GM12892 (cell line): ENCODE measurements around the gene UNC119B.
A peak's percentile ranks its signal among the peaks of the same experiment; 100 is the strongest.
"Not testable (repeated sequence)": the region's sequence is repeated elsewhere in the genome, so short reads cannot be mapped to it uniquely, and the experiment has no call there.

Source experiments
- DNase-seq: peaks from one replicate; pipeline ENCODE4 v3.0.0; 2011; ENCODE audit not compliant: insufficient read length
- FAIRE-seq: peaks from 2 replicates; lab custom pipeline; 2011; peaks lifted over from hg19 to GRCh38; lab: Jason Lieb, UNC
- POLR2A ChIP-seq: IDR thresholded peaks from 2 replicates; pipeline ENCODE4 v1.6.1; 2011; ENCODE audit warnings: low read depth, low read length, control low read depth
- POLR2AphosphoS5 ChIP-seq: IDR thresholded peaks from 2 replicates; pipeline ENCODE4 v1.6.1; 2011; ENCODE audit warnings: low read depth, low read length, control low read depth
- TAF1 ChIP-seq: IDR thresholded peaks from 2 replicates; pipeline ENCODE4 v1.6.1; 2011; ENCODE audit warnings: low read depth, mild to moderate bottlenecking, control low read depth, low read length, borderline replicate concordance

Gene UNC119B

GRCh38 chr12:120725151-120725658 is 14.9 kb downstream of the UNC119B start:
- DNase-seq: no peak
- no peak for FAIRE-seq
- no peak for TF ChIP-seq POLR2AphosphoS5
- no peak for TF ChIP-seq POLR2A

GRCh38 chr12:120725659-120726509 is 15.6 kb downstream of the UNC119B start, which contains the start of gene ACADS:
Gene ACADS (plus strand): TSS chr12:120725826. CDS start chr12:120725886, 60 bp downstream.
- FAIRE-seq: peak; percentile 97
- TF ChIP-seq TAF1: no peak
- peak; percentile 64; the same call in 1 of the 2 replicates for TF ChIP-seq POLR2A
- 0 out of 2 replicates have a peak, but pooled peaks have one; percentile 27 for TF ChIP-seq POLR2AphosphoS5
- DNase-seq: peak; percentile 99

- DNase-seq (no peak), FAIRE-seq (no peak)
- TF ChIP-seq POLR2A (no peak), TAF1 (no peak), POLR2AphosphoS5 (no peak)
Measured at GRCh38 chr12:120726510-120726793, 16.2 kb downstream of the UNC119B start.

- TF ChIP-seq POLR2A (no peak), TAF1 (no peak), POLR2AphosphoS5 (no peak)
- no peak for FAIRE-seq
Measured at GRCh38 chr12:120726961-120727360, 16.7 kb downstream of the UNC119B start.

GRCh38 chr12:120732198-120732597 is 21.9 kb downstream of the UNC119B start:
- not testable (repeated sequence) for FAIRE-seq, DNase-seq

More at GRCh38 chr12:120726961-120727360, 16.7 kb downstream of the UNC119B start:
- no peak for DNase-seq

- FAIRE-seq (no peak), DNase-seq (no peak)
- TF ChIP-seq POLR2AphosphoS5: no peak
- TF ChIP-seq TAF1: no peak
- TF ChIP-seq POLR2A: no peak
Measured at GRCh38 chr12:120733574-120733973, 23.3 kb downstream of the UNC119B start.

- DNase-seq: no peak
- TF ChIP-seq POLR2A (no peak), POLR2AphosphoS5 (no peak), TAF1 (no peak)
- FAIRE-seq: no peak
Measured at GRCh38 chr12:120734210-120734609, 24.0 kb downstream of the UNC119B start.

- no peak for TF ChIP-seq POLR2A
- no peak for TF ChIP-seq POLR2AphosphoS5
- TF ChIP-seq TAF1: no peak
- no peak for FAIRE-seq
Measured at GRCh38 chr12:120735181-120735580, 24.9 kb downstream of the UNC119B start.

GRCh38 chr12:120736404-120737331 is 26.4 kb downstream of the UNC119B start:
- FAIRE-seq (no peak), DNase-seq (no peak)
- no peak for TF ChIP-seq POLR2A
- TF ChIP-seq TAF1: no peak
- TF ChIP-seq POLR2AphosphoS5: no peak

More at GRCh38 chr12:120735181-120735580, 24.9 kb downstream of the UNC119B start:
- DNase-seq: no peak

GRCh38 chr12:120737557-120738251 is 27.4 kb downstream of the UNC119B start:
- no peak for FAIRE-seq
- TF ChIP-seq POLR2AphosphoS5: no peak
- no peak for TF ChIP-seq POLR2A
- no peak for TF ChIP-seq TAF1
- DNase-seq: no peak

- FAIRE-seq: no peak
- no peak for TF ChIP-seq TAF1
- TF ChIP-seq POLR2AphosphoS5: no peak
- TF ChIP-seq POLR2A: no peak
- DNase-seq: no peak
Measured at GRCh38 chr12:120738252-120739030, 28.2 kb downstream of the UNC119B start.
